ENCODE results near the gene SERPINA4. TPM values are rescaled to one million over a fixed set of nuclear protein-coding genes. Genes with fewer than 3 reads are reported as not detected.
A peak's percentile ranks its signal among the peaks of the same experiment; 100 is the strongest.

SERPINA4 gene
- total RNA-seq, 1 experiment from 2014 or later, result not detected

- no peaks in the 10 kb centered on the region for H3K9me3 ChIP-seq (ENCODE audit: control insufficient read depth, low read depth, low read length)
- WGBS (ENCODE audit: extremely low coverage, insufficient read length, low lambda C conversion rate), result no CpG with 5 or more reads among the region's 18 CpGs
- H3K14ac ChIP-seq (ENCODE audit: insufficient read depth, low read length), result no peak within 1 kb of the TSS
- H3K4me1 ChIP-seq (ENCODE audit: insufficient read depth, low read length), result no peaks in the 10 kb centered on the region
- Mint-ChIP-seq H3K9me3 (peaks cover 7 to 14% of the 10 kb centered on the region in 2 experiments), H3K4me3 (no peak within 1 kb of the TSS), H3K36me3 (ENCODE audit: insufficient read depth in 1 of 3, low read depth in 3 of 3) (peaks cover 0 to 13% (median 3%) of the 10 kb centered on the region in 3 experiments; a peak in 4 of 7 replicates), H3K27ac (no peak within 1 kb of the TSS), H3K4me1 (peaks cover 26 to 27% of the 10 kb centered on the region in 2 experiments), H3K27me3 (ENCODE audit: low read depth) (peaks cover 38% of the 10 kb centered on the region)
- H4K5ac ChIP-seq (ENCODE audit: insufficient read length, low read depth, low read length), result no peak within 1 kb of the TSS
- no peaks in the 10 kb centered on the region for H3K27me3 ChIP-seq (ENCODE audit: insufficient read depth, low read length)
- H3K56ac ChIP-seq (ENCODE audit: insufficient read length, low read depth, low read length), result no peak within 1 kb of the TSS
- no peak within 1 kb of the TSS for H3K4me2 ChIP-seq (ENCODE audit: insufficient read depth, insufficient read length, low read length)
- no peaks in the 10 kb centered on the region for H3K79me1 ChIP-seq (ENCODE audit: insufficient read depth, low read depth, low read length, poor library complexity, severe bottlenecking)
- peak; percentile 76 for DNase-seq
- H3K9ac ChIP-seq (ENCODE audit: extremely low read depth, insufficient read length, low read length), result no peak within 1 kb of the TSS
- no peaks in the 10 kb centered on the region for H3K79me2 ChIP-seq (ENCODE audit: insufficient read depth, low read length)
- no peak within 1 kb of the TSS for H2BK120ac ChIP-seq (ENCODE audit: low read depth, low read length, poor library complexity, severe bottlenecking)
- no peaks in the 10 kb centered on the region for H4K20me1 ChIP-seq (ENCODE audit: control insufficient read depth, insufficient read depth, insufficient read length)
- no peak within 1 kb of the TSS for H2AK5ac ChIP-seq (ENCODE audit: insufficient read length, low read length)
- no peak within 1 kb of the TSS for H3T11ph ChIP-seq (ENCODE audit: low read length)
- no peak within 1 kb of the TSS for H3K4ac ChIP-seq (ENCODE audit: low read depth, low read length)
- no peak within 1 kb of the TSS for H2BK5ac ChIP-seq (ENCODE audit: insufficient read length, low read length)
- no peak within 1 kb of the TSS for H4K8ac ChIP-seq (replicated peaks; ENCODE audit: insufficient read length, low read depth, low read length)
- H2AFZ ChIP-seq (ENCODE audit: low read length), result no peak within 1 kb of the TSS
- no peak within 1 kb of the TSS for H3K23ac ChIP-seq (ENCODE audit: insufficient read length, low read depth, low read length)
- H2BK15ac ChIP-seq (ENCODE audit: low read depth, low read length), result no peak within 1 kb of the TSS
- H2BK12ac ChIP-seq (ENCODE audit: insufficient read length, low read depth, low read length), result no peak within 1 kb of the TSS
- no peaks in the 10 kb centered on the region for H3K23me2 ChIP-seq (ENCODE audit: insufficient read length, low read depth, low read length, poor library complexity, severe bottlenecking)
- TF ChIP-seq CTCF (conservative IDR thresholded peaks at IDR 0.05), result no peak
- H3K27ac ChIP-seq (ENCODE audit: insufficient read length, low read depth, low read length), result no peak within 1 kb of the TSS
- H3K18ac ChIP-seq (ENCODE audit: insufficient read length, low read depth, low read length), result no peak within 1 kb of the TSS
- no peak within 1 kb of the TSS for H4K91ac ChIP-seq (ENCODE audit: insufficient read length, low read depth, low read length)
- H2BK20ac ChIP-seq (ENCODE audit: low read depth, low read length, poor library complexity, severe bottlenecking), result no peak within 1 kb of the TSS
Measured at GRCh38 chr14:94581127-94581999, 20.1 kb downstream of the SERPINA4 start, which contains the start of gene SERPINA5. TSS of gene SERPINA5 (plus strand) at chr14:94581426. CDS start at chr14:94587363, 5,937 bp downstream.

Data from H9 (cell line).